ENCODE measurements around the gene SCFD2. TPM values are rescaled to one million over a fixed set of nuclear protein-coding genes. Genes with fewer than 3 reads are reported as not detected.

Gene SCFD2
- total and polyA plus RNA-seq, 2 donors, result 5.0 to 12.1 TPM

DNA sequence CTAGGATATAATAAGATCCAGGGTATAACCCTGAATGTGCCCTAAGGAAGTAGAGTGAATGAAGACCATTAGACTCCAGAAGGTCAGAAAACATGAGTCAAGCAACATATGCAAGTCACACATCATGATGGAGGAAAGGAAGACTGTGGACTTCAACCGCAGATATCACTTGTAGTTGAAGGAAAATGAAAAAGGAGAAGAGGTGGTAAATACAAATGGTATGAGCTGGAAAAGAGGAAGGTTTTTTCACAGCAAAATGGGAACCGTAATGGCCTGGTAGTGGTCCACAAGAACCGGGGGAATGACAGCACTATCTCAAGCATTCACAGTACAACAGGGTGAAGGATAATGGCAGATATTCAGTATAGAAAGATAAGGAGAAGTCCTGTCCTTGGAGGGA lies 5.2 kb upstream of the SCFD2 start:
- no peak for DNase-seq (ENCODE audit: low read depth in 6 of 9, low spot score in 9 of 9)
- 96% methylated on average over 3 of the region's 3 CpGs for WGBS
- no peaks in the 10 kb centered on the region for H3K27me3 ChIP-seq (ENCODE audit: control insufficient read depth in 2 of 2, insufficient read depth in 1 of 2, low read length in 1 of 2)
- H3K36me3 ChIP-seq (ENCODE audit: control insufficient read depth in 2 of 2, insufficient read depth in 2 of 2, low read length in 1 of 2), result no peaks in the 10 kb centered on the region
- H3K4me3 ChIP-seq (ENCODE audit: low read length in 2 of 2), result no peak overlapping the region
- H3K27ac ChIP-seq (ENCODE audit: low read depth in 1 of 2, low read length in 1 of 2), result no peak overlapping the region
- peaks cover 4 to 16% of the 10 kb centered on the region in 2 donors for H3K4me1 ChIP-seq (ENCODE audit: control insufficient read depth in 2 of 2, insufficient read depth in 2 of 2, low read length in 2 of 2)
- no peaks in the 10 kb centered on the region for H3K9me3 ChIP-seq (ENCODE audit: control insufficient read depth in 2 of 2, insufficient read depth in 1 of 2, low read length in 1 of 2)

- Histone ChIP-seq H3K9me3 (ENCODE audit: control insufficient read depth in 2 of 2, insufficient read depth in 1 of 2, low read length in 1 of 2) (no peaks in the 10 kb centered on the region), H3K4me3 (ENCODE audit: low read length in 2 of 2) (peak overlapping the region in 1 of 2 donors; percentile 6), H3K27ac (ENCODE audit: low read depth in 1 of 2, low read length in 1 of 2) (no peak overlapping the region), H3K36me3 (ENCODE audit: control insufficient read depth in 2 of 2, insufficient read depth in 2 of 2, low read length in 1 of 2) (no peaks in the 10 kb centered on the region), H3K27me3 (ENCODE audit: control insufficient read depth in 2 of 2, insufficient read depth in 1 of 2, low read length in 1 of 2) (no peaks in the 10 kb centered on the region), H3K4me1 (ENCODE audit: control insufficient read depth in 2 of 2, insufficient read depth in 2 of 2, low read length in 2 of 2) (peaks cover 10 to 20% of the 10 kb centered on the region in 2 donors)
- peak in 5 of 9 donors; percentile 8 to 62 (median 30) for DNase-seq (ENCODE audit: low read depth in 6 of 9, low spot score in 9 of 9)
- 44% methylated on average over 2 of the region's 2 CpGs for WGBS
Observed at GRCh38 chr4:53367721-53368120, 1.9 kb upstream of the SCFD2 start.

DNA sequence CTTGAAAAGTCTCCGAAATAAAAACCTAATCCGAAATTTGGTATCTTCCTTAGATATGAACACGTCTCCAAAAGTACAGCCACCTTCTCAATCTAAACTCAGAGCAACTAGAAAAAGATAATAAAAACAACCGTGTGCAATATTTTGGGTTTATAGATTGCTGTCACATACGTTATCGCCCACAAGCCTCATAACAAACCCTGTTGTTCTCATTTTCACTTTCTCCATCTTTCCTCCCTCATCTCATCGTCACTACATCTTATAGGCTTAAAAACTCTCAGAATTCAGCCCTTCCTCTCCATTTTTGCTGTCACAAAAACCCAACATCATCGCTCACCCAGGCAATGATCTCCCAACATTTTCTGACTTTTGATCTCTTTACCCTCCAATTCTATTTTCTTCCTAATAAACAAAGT lies 448 bp upstream of the SCFD2 start:
- Histone ChIP-seq H3K4me3 (ENCODE audit: low read length in 2 of 2) (peak overlapping the region; percentile 71 to 88), H3K27ac (ENCODE audit: low read depth in 1 of 2, low read length in 1 of 2) (peak overlapping the region; percentile 70 to 78), H3K9me3 (ENCODE audit: control insufficient read depth in 2 of 2, insufficient read depth in 1 of 2, low read length in 1 of 2) (no peaks in the 10 kb centered on the region), H3K36me3 (ENCODE audit: control insufficient read depth in 2 of 2, insufficient read depth in 2 of 2, low read length in 1 of 2) (no peaks in the 10 kb centered on the region), H3K4me1 (ENCODE audit: control insufficient read depth in 2 of 2, insufficient read depth in 2 of 2, low read length in 2 of 2) (peaks cover 10 to 22% of the 10 kb centered on the region in 2 donors), H3K27me3 (ENCODE audit: control insufficient read depth in 2 of 2, insufficient read depth in 1 of 2, low read length in 1 of 2) (no peaks in the 10 kb centered on the region)
- WGBS, result 8% methylated on average over 8 of the region's 8 CpGs
- no peak for DNase-seq (ENCODE audit: low read depth in 6 of 9, low spot score in 9 of 9)

DNA sequence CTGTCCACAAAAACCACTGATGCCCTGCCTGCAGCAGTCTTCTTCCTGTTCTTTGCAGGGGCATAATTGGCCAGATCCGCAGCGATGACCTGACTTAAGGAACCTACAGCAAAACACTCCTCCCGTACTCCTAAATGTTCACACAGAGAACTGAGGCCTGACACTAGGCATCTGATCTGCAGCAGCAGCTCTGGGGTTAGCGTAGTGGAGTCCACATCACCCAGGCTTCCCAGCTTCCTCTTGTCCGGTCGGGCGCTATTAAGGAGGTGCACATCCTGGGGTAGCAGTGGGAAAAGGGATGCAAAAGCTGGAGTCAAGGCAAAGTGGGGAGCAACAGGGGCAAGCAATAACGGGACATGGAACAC lies 758 bp downstream of the SCFD2 start:
- DNase-seq (ENCODE audit: low read depth in 6 of 9, low spot score in 9 of 9), result peak in 3 of 9 donors; percentile 4 to 26 (median 12)
- 2% methylated on average over 8 of the region's 8 CpGs for WGBS
- H3K36me3 ChIP-seq (ENCODE audit: control insufficient read depth in 2 of 2, insufficient read depth in 2 of 2, low read length in 1 of 2), result no peaks in the 10 kb centered on the region
- peak overlapping the region; percentile 33 to 78 for H3K27ac ChIP-seq (ENCODE audit: low read depth in 1 of 2, low read length in 1 of 2)
- H3K9me3 ChIP-seq (ENCODE audit: control insufficient read depth in 2 of 2, insufficient read depth in 1 of 2, low read length in 1 of 2), result no peaks in the 10 kb centered on the region
- H3K27me3 ChIP-seq (ENCODE audit: control insufficient read depth in 2 of 2, insufficient read depth in 1 of 2, low read length in 1 of 2), result no peaks in the 10 kb centered on the region
- H3K4me3 ChIP-seq (ENCODE audit: low read length in 2 of 2), result peak overlapping the region; percentile 71 to 88
- peaks cover 10 to 22% of the 10 kb centered on the region in 2 donors for H3K4me1 ChIP-seq (ENCODE audit: control insufficient read depth in 2 of 2, insufficient read depth in 2 of 2, low read length in 2 of 2)

DNA sequence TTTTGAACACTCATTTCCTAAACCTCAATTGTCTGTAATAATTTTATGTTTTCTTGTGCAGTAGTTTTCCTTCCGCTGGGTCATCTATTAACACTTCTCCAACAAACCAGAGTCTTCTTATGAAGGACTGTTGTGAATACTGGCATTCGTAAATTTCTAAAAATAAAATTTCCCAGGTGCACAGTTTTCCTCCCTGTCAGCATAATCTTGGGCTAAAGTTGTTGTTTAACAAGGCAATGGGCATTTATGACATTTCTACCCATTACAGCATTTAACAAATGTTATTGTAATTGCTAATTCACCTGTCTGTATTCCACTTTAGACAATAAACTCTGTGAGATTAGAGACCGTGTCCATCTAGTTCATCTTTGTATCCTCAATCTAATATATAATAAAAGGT lies 1.2 kb downstream of the SCFD2 start:
- Histone ChIP-seq H3K4me3 (ENCODE audit: low read length in 2 of 2) (peak overlapping the region; percentile 71 to 88), H3K27ac (ENCODE audit: low read depth in 1 of 2, low read length in 1 of 2) (no peak overlapping the region), H3K27me3 (ENCODE audit: control insufficient read depth in 2 of 2, insufficient read depth in 1 of 2, low read length in 1 of 2) (no peaks in the 10 kb centered on the region), H3K9me3 (ENCODE audit: control insufficient read depth in 2 of 2, insufficient read depth in 1 of 2, low read length in 1 of 2) (no peaks in the 10 kb centered on the region), H3K4me1 (ENCODE audit: control insufficient read depth in 2 of 2, insufficient read depth in 2 of 2, low read length in 2 of 2) (peaks cover 10 to 22% of the 10 kb centered on the region in 2 donors), H3K36me3 (ENCODE audit: control insufficient read depth in 2 of 2, insufficient read depth in 2 of 2, low read length in 1 of 2) (no peaks in the 10 kb centered on the region)
- WGBS, result 58% methylated on average over 3 of the region's 3 CpGs
- no peak for DNase-seq (ENCODE audit: low read depth in 6 of 9, low spot score in 9 of 9)

- Histone ChIP-seq H3K4me1 (ENCODE audit: control insufficient read depth in 2 of 2, insufficient read depth in 2 of 2, low read length in 2 of 2) (peaks cover 7 to 15% of the 10 kb centered on the region in 2 donors), H3K4me3 (ENCODE audit: low read length in 2 of 2) (no peak overlapping the region)
Observed at GRCh38 chr4:53362093-53362492, 3.8 kb downstream of the SCFD2 start.

GRCh38 chr4:53361451-53361850 lies 4.4 kb downstream of the SCFD2 start:
- 96% methylated on average over 3 of the region's 3 CpGs for WGBS
- DNase-seq (ENCODE audit: low read depth in 6 of 9, low spot score in 9 of 9), result no peak
- Histone ChIP-seq H3K4me3 (ENCODE audit: low read length in 2 of 2) (no peak overlapping the region), H3K27ac (ENCODE audit: low read depth in 1 of 2, low read length in 1 of 2) (no peak overlapping the region), H3K4me1 (ENCODE audit: control insufficient read depth in 2 of 2, insufficient read depth in 2 of 2, low read length in 2 of 2) (peaks cover 5 to 8% of the 10 kb centered on the region in 2 donors), H3K9me3 (ENCODE audit: control insufficient read depth in 2 of 2, insufficient read depth in 1 of 2, low read length in 1 of 2) (no peaks in the 10 kb centered on the region), H3K27me3 (ENCODE audit: control insufficient read depth in 2 of 2, insufficient read depth in 1 of 2, low read length in 1 of 2) (no peaks in the 10 kb centered on the region), H3K36me3 (ENCODE audit: control insufficient read depth in 2 of 2, insufficient read depth in 2 of 2, low read length in 1 of 2) (no peaks in the 10 kb centered on the region)

More at GRCh38 chr4:53362093-53362492, 3.8 kb downstream of the SCFD2 start:
- no peak for DNase-seq (ENCODE audit: low read depth in 6 of 9, low spot score in 9 of 9)
- WGBS, result 96% methylated on average over 1 of the region's 1 CpG
- Histone ChIP-seq H3K27me3 (ENCODE audit: control insufficient read depth in 2 of 2, insufficient read depth in 1 of 2, low read length in 1 of 2) (no peaks in the 10 kb centered on the region), H3K36me3 (ENCODE audit: control insufficient read depth in 2 of 2, insufficient read depth in 2 of 2, low read length in 1 of 2) (no peaks in the 10 kb centered on the region), H3K27ac (ENCODE audit: low read depth in 1 of 2, low read length in 1 of 2) (no peak overlapping the region), H3K9me3 (ENCODE audit: control insufficient read depth in 2 of 2, insufficient read depth in 1 of 2, low read length in 1 of 2) (no peaks in the 10 kb centered on the region)

GRCh38 chr4:53355930-53356521 lies 9.8 kb downstream of the SCFD2 start:
- no peak for DNase-seq (ENCODE audit: low read depth in 6 of 9, low spot score in 9 of 9)
- Histone ChIP-seq H3K4me1 (ENCODE audit: control insufficient read depth in 2 of 2, insufficient read depth in 2 of 2, low read length in 2 of 2) (no peaks in the 10 kb centered on the region), H3K4me3 (ENCODE audit: low read length in 2 of 2) (no peak overlapping the region), H3K9me3 (ENCODE audit: control insufficient read depth in 2 of 2, insufficient read depth in 1 of 2, low read length in 1 of 2) (no peaks in the 10 kb centered on the region), H3K36me3 (ENCODE audit: control insufficient read depth in 2 of 2, insufficient read depth in 2 of 2, low read length in 1 of 2) (peaks cover 3 to 4% of the 10 kb centered on the region in 2 donors), H3K27me3 (ENCODE audit: control insufficient read depth in 2 of 2, insufficient read depth in 1 of 2, low read length in 1 of 2) (no peaks in the 10 kb centered on the region), H3K27ac (ENCODE audit: low read depth in 1 of 2, low read length in 1 of 2) (no peak overlapping the region)

- Histone ChIP-seq H3K36me3 (ENCODE audit: control insufficient read depth in 2 of 2, insufficient read depth in 2 of 2, low read length in 1 of 2) (peaks cover 7 to 16% of the 10 kb centered on the region in 2 donors), H3K4me1 (ENCODE audit: control insufficient read depth in 2 of 2, insufficient read depth in 2 of 2, low read length in 2 of 2) (no peaks in the 10 kb centered on the region), H3K9me3 (ENCODE audit: control insufficient read depth in 2 of 2, insufficient read depth in 1 of 2, low read length in 1 of 2) (no peaks in the 10 kb centered on the region), H3K4me3 (ENCODE audit: low read length in 2 of 2) (no peak overlapping the region), H3K27me3 (ENCODE audit: control insufficient read depth in 2 of 2, insufficient read depth in 1 of 2, low read length in 1 of 2) (no peaks in the 10 kb centered on the region), H3K27ac (ENCODE audit: low read depth in 1 of 2, low read length in 1 of 2) (no peak overlapping the region)
- DNase-seq (ENCODE audit: low read depth in 6 of 9, low spot score in 9 of 9), result no peak
- 96% methylated on average over 32 of the region's 32 CpGs for WGBS
Observed at GRCh38 chr4:53354012-53354722, 11.7 kb downstream of the SCFD2 start.
